ENCODE measurements around the gene IQSEC1. TPM values are rescaled to one million over a fixed set of nuclear protein-coding genes. Genes with fewer than 3 reads are reported as not detected.

IQSEC1 gene
- polyA plus RNA-seq, 2 of the 4 experiments (the other 2 are of a cell fraction): 3.7 to 10.7 TPM

GRCh38 chr3:12909710-12910109 is 163.5 kb downstream of the IQSEC1 start:
- no peak overlapping the region for H3K4me2 ChIP-seq
- CTCF ChIA-PET: interaction anchor here (0.9 to 1.5 kb wide), 3 partner anchors 15 to 68 kb away, joined by 3 to 5 read pairs (median 3); partner anchors contain the start of gene RPL32
- no peaks in the 10 kb centered on the region for H3K4me1 ChIP-seq
- ATAC-seq (no peak), FAIRE-seq (no peak), DNase-seq (ENCODE audit: low read depth in 1 of 2, low spot score in 1 of 2) (no peak)
- H3K27ac ChIP-seq: no peak overlapping the region
- POLR2A ChIA-PET: no interaction called here
- 92% methylated on average over 5 of the region's 7 CpGs for WGBS (ENCODE audit: missing lambda C conversion rate)
- no peaks in the 10 kb centered on the region for H3K9me3 ChIP-seq
- no peak overlapping the region for H3K4me3 ChIP-seq
- TF ChIP-seq CHD4 (IDR thresholded peaks at IDR 0.05; ENCODE audit: borderline replicate concordance) (no peak), EP300 (IDR thresholded peaks at IDR 0.05) (no peak), KDM1A (IDR thresholded peaks at IDR 0.05; ENCODE audit: low read depth) (no peak), CHD2 (IDR thresholded peaks at IDR 0.05; ENCODE audit: low read length, partially characterized antibody) (no peak), HOXA7 (CRISPR knock-in tag; IDR thresholded peaks at IDR 0.05) (no peak), NPAS2 (CRISPR knock-in tag; IDR thresholded peaks at IDR 0.05; ENCODE audit: borderline replicate concordance) (no peak), GATA3 (IDR thresholded peaks at IDR 0.05; ENCODE audit: borderline replicate concordance) (no peak), NFE2L2 (conservative IDR thresholded peaks at IDR 0.05; ENCODE audit: low read length) (no peak), SMC3 (IDR thresholded peaks at IDR 0.05) (no peak), RAD21 (conservative IDR thresholded peaks at IDR 0.05 in 1 of 2, IDR thresholded peaks at IDR 0.05 in 1 of 2) (no peak), EHF (CRISPR knock-in tag; IDR thresholded peaks at IDR 0.05) (no peak), ZSCAN20 (CRISPR knock-in tag; IDR thresholded peaks at IDR 0.05) (no peak), HEYL (CRISPR knock-in tag; IDR thresholded peaks at IDR 0.05) (no peak), PHF8 (IDR thresholded peaks at IDR 0.05; ENCODE audit: borderline replicate concordance, low read depth) (no peak), RCOR1 (IDR thresholded peaks at IDR 0.05; ENCODE audit: low read depth, low read length) (no peak)
- TF ChIP-seq, protein P1, sequence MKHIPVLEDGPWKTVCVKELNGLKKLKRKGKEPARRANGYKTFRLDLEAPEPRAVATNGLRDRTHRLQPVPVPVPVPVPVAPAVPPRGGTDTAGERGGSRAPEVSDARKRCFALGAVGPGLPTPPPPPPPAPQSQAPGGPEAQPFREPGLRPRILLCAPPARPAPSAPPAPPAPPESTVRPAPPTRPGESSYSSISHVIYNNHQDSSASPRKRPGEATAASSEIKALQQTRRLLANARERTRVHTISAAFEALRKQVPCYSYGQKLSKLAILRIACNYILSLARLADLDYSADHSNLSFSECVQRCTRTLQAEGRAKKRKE (CRISPR knock-in tag; IDR thresholded peaks at IDR 0.05; ENCODE audit: low read depth): no peak
- TF ChIP-seq, protein P2, sequence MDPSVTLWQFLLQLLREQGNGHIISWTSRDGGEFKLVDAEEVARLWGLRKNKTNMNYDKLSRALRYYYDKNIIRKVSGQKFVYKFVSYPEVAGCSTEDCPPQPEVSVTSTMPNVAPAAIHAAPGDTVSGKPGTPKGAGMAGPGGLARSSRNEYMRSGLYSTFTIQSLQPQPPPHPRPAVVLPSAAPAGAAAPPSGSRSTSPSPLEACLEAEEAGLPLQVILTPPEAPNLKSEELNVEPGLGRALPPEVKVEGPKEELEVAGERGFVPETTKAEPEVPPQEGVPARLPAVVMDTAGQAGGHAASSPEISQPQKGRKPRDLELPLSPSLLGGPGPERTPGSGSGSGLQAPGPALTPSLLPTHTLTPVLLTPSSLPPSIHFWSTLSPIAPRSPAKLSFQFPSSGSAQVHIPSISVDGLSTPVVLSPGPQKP (IDR thresholded peaks at IDR 0.05; ENCODE audit: low read depth, low read length): no peak

DNA sequence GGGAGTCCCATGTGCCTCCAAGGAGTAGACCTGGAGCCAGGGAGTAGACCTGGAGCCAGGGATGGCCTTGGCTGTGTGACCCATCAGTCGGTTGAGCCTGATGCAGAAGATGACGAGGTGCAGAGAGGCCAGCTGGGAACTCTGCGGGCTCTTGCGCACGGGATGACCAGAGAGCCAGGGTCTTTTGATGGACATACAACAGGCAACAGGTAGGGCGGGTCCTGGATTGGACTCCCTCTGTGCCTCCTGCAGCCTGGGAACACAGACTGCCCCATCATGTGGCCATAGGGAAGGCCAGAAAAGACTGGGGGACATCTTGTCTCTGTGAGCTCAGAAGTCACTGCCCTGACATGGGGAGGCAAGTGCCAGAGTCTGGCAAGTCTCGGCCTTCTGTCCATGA is 164.4 kb downstream of the IQSEC1 start:
- Histone ChIP-seq H3K4me3 (no peak overlapping the region), H3K27ac (no peak overlapping the region), H3K4me1 (no peaks in the 10 kb centered on the region), H3K9me3 (no peaks in the 10 kb centered on the region), H3K4me2 (no peak overlapping the region)
- 91% methylated on average over 7 of the region's 7 CpGs for WGBS (ENCODE audit: missing lambda C conversion rate)
- CTCF ChIA-PET: interaction anchor here (1.1 to 1.3 kb wide), 3 partner anchors 14 to 18 kb away, joined by 3 to 5 read pairs (median 4); no protein-coding TSS in a partner anchor
- POLR2A ChIA-PET: no interaction called here
- no peak for ATAC-seq
- no peak for DNase-seq (ENCODE audit: low read depth in 1 of 2, low spot score in 1 of 2)
- TF ChIP-seq ZSCAN20 (CRISPR knock-in tag; IDR thresholded peaks at IDR 0.05) (no peak), ZNF302 (CRISPR knock-in tag; IDR thresholded peaks at IDR 0.05) (no peak), JUN (IDR thresholded peaks at IDR 0.05) (no peak), PHF8 (IDR thresholded peaks at IDR 0.05; ENCODE audit: borderline replicate concordance, low read depth) (no peak), RCOR1 (IDR thresholded peaks at IDR 0.05; ENCODE audit: low read depth, low read length) (no peak), SMC3 (IDR thresholded peaks at IDR 0.05) (no peak), CHD2 (IDR thresholded peaks at IDR 0.05; ENCODE audit: low read length, partially characterized antibody) (no peak)
- no peak for FAIRE-seq

DNA sequence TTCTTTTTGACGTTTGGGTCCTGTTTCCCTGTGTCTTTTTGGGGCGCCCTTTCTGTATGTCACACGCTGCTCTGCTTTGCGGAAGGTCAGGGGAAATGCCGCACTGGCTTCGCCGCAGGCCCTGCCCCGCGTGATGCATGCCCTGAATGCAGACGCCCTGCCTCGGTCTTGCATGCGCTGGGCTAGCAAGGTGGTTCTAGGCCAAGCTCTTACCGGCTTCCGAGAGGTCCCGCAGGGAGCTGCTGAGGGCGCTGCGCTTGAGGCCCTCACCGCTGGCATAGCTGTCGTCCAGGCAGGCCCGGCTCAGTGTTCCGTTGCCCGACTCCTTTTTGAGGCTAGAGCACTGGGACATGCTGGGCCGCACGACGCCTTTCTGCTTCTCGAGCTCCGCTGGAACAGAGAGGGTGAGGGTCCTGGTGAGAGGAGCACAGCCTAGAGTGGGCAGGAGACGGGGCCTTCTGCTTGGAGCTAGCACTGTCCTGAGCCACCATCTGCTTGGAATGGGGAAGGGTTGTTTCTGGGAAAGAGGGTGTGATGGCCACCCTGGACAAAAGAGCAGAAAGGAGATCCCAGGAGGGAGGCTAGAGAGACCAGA is 165.0 kb downstream of the IQSEC1 start:
- no peak for FAIRE-seq
- ChIA-PET POLR2A (no interaction called here), CTCF (interaction anchor here (1.1 to 1.2 kb wide), 3 partner anchors 11 to 17 kb away, joined by 4 to 6 read pairs (median 5); no protein-coding TSS in a partner anchor)
- no peaks in the 10 kb centered on the region for H3K9me3 ChIP-seq
- no peak overlapping the region for H3K4me2 ChIP-seq
- DNase-seq (ENCODE audit: low read depth in 1 of 2, low spot score in 1 of 2): no peak
- no peak overlapping the region for H3K4me3 ChIP-seq
- no peak overlapping the region for H3K27ac ChIP-seq
- no peaks in the 10 kb centered on the region for H3K4me1 ChIP-seq
- WGBS (ENCODE audit: missing lambda C conversion rate): 92% methylated on average over 21 of the region's 28 CpGs
- TF ChIP-seq RCOR1 (IDR thresholded peaks at IDR 0.05; ENCODE audit: low read depth, low read length) (no peak), NR3C1 (IDR thresholded peaks at IDR 0.05) (no peak), RARB (CRISPR knock-in tag; IDR thresholded peaks at IDR 0.05) (no peak), SMC3 (IDR thresholded peaks at IDR 0.05) (no peak), RAD21 (conservative IDR thresholded peaks at IDR 0.05 in 1 of 2, IDR thresholded peaks at IDR 0.05 in 1 of 2) (no peak), SREBF2 (IDR thresholded peaks at IDR 0.05) (no peak), NPAS2 (CRISPR knock-in tag; IDR thresholded peaks at IDR 0.05; ENCODE audit: borderline replicate concordance) (no peak), HOXB5 (CRISPR knock-in tag; IDR thresholded peaks at IDR 0.05) (no peak), POLR2AphosphoS2 (conservative IDR thresholded peaks at IDR 0.05; ENCODE audit: low read length) (no peak), MAFK (IDR thresholded peaks at IDR 0.05; ENCODE audit: partially characterized antibody) (no peak), FOSB (CRISPR knock-in tag; IDR thresholded peaks at IDR 0.05) (no peak), KDM1A (IDR thresholded peaks at IDR 0.05; ENCODE audit: low read depth) (no peak), ZSCAN20 (CRISPR knock-in tag; IDR thresholded peaks at IDR 0.05) (no peak), ZFP36 (IDR thresholded peaks at IDR 0.05; ENCODE audit: borderline replicate concordance, partially characterized antibody) (no peak), FOXS1 (CRISPR knock-in tag; IDR thresholded peaks at IDR 0.05) (no peak), EP300 (IDR thresholded peaks at IDR 0.05) (no peak), EHMT2 (IDR thresholded peaks at IDR 0.05; ENCODE audit: low read depth) (no peak), ZC3H11A (IDR thresholded peaks at IDR 0.05) (no peak)
- TF ChIP-seq, protein P3, sequence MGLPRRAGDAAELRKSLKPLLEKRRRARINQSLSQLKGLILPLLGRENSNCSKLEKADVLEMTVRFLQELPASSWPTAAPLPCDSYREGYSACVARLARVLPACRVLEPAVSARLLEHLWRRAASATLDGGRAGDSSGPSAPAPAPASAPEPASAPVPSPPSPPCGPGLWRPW (IDR thresholded peaks at IDR 0.05): no peak
- ATAC-seq: no peak

Measured in A549 (cell line).